Left ventricle myocardium inferior (tissue), 1 donor: Measurements from ENCODE around the gene TSPAN13. TPM values are rescaled to one million over a fixed set of nuclear protein-coding genes. Genes with fewer than 3 reads are reported as not detected.

Experiments
- DNase-seq: peaks from one replicate; pipeline ENCODE4 v3.0.0-alpha.2; 2020
- H3K27ac ChIP-seq: fragments of 200-600 bp; replicated peaks from 2 replicates; pipeline ENCODE4 v1.8.0; 2021
- H3K27me3 ChIP-seq: fragments of 200-600 bp; 2 replicates; pipeline ENCODE4 v1.8.0; 2021; ENCODE audit warnings: low read depth
- H3K36me3 ChIP-seq: fragments of 200-600 bp; 2 replicates; pipeline ENCODE4 v1.8.0; 2021
- H3K4me1 ChIP-seq: fragments of 200-600 bp; 2 replicates; pipeline ENCODE4 v1.8.0; 2021
- H3K4me3 ChIP-seq: fragments of 200-600 bp; 2 replicates; pipeline ENCODE4 v1.8.0; 2021; ENCODE audit warnings: mild to moderate bottlenecking, moderate library complexity
- H3K9me3 ChIP-seq: fragments of 200-600 bp; replicated peaks from 2 replicates; pipeline ENCODE4 v1.8.0; 2021
- intact Hi-C: fragments of 100-400 bp; cut with micrococcal nuclease; formaldehyde crosslinking; loops from one replicate; pipeline ENCODE4 v1.11.0; 2022
- total RNA-seq: library from RNA; stranded (reverse); fragmentation: NEBNext Ultra II Directional; extraction: Animal tissue kit (Norgen Biotek cat#: 25700); gene quantifications from one replicate; pipeline ENCODE4 v1.2.1, GENCODE V29; 2021
- TF ChIP-seq, protein P1 (sequence below): fragments of 200-600 bp; IDR thresholded peaks from 2 replicates; pipeline ENCODE4 v1.8.0; 2021; ENCODE audit warnings: antibody characterized with exemption, mild to moderate bottlenecking, borderline replicate concordance
- donor health status: DM: no; HTN: yes; CAD: no; lungs with severe emphysema.

Gene TSPAN13
- total RNA-seq, 1 donor from 2014 or later: 13.7 TPM

DNA sequence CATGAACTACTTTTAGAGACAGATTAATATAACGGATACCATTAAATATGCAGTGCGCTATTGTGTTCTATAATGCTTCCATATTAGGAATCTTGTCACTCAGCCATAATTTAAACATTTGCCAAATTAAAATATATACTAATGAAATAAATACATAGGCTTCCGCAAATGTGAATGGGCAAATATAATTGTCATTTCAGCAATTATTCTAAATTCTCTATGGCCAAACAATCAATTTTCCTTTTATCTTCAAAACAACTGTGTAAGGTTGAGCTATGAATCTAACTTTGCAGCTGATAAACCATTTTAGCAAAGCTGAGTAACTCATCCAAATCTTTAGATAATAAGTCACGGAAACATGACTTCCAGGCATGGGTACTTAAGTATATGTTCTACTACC lies 20.7 kb upstream of the TSPAN13 start:
- H3K4me3 ChIP-seq: no peak overlapping the region

DNA sequence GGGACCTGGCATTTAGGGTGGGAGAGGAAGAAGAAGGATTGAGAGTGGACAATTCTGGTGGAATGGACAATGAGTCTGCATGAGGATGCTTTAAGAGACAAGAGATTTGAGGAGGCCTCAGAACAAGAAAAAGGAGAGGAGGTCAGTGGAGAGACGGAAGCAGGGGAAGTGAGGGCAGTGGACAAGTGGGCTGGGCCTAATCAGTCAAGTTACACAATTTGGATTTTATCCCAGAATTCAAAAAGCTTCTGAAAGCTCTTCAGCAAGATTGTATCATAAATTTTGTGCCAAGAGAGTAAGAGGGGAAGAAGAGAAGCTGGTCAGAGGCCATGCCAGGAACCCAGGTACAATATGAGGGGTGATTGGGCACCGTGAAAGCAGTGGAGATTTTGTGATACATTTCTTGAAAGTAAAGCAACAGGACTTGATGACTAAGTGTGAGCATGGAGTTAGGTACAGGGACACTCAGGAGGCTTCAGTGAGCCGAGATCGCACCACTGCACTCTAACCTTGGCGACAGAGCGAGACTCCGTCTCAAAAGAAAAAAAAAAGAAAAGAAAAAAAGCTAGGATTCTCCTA lies 19.3 kb upstream of the TSPAN13 start:
- Histone ChIP-seq H3K9me3 (no peaks in the 10 kb centered on the region), H3K4me3 (no peak overlapping the region), H3K27ac (no peak overlapping the region), H3K4me1 (peaks cover 5% of the 10 kb centered on the region), H3K36me3 (no peaks in the 10 kb centered on the region), H3K27me3 (no peaks in the 10 kb centered on the region)
- intact Hi-C loops: no loop called here
- TF ChIP-seq, protein P1, sequence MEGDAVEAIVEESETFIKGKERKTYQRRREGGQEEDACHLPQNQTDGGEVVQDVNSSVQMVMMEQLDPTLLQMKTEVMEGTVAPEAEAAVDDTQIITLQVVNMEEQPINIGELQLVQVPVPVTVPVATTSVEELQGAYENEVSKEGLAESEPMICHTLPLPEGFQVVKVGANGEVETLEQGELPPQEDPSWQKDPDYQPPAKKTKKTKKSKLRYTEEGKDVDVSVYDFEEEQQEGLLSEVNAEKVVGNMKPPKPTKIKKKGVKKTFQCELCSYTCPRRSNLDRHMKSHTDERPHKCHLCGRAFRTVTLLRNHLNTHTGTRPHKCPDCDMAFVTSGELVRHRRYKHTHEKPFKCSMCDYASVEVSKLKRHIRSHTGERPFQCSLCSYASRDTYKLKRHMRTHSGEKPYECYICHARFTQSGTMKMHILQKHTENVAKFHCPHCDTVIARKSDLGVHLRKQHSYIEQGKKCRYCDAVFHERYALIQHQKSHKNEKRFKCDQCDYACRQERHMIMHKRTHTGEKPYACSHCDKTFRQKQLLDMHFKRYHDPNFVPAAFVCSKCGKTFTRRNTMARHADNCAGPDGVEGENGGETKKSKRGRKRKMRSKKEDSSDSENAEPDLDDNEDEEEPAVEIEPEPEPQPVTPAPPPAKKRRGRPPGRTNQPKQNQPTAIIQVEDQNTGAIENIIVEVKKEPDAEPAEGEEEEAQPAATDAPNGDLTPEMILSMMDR: no peak
- no peak for DNase-seq

More for the DNA sequence above, 20.7 kb upstream of the TSPAN13 start:
- no peaks in the 10 kb centered on the region for H3K27me3 ChIP-seq
- peaks cover 5% of the 10 kb centered on the region for H3K4me1 ChIP-seq
- no peak for DNase-seq
- H3K36me3 ChIP-seq: no peaks in the 10 kb centered on the region
- TF ChIP-seq, protein P1: no peak
- no peaks in the 10 kb centered on the region for H3K9me3 ChIP-seq
- intact Hi-C loops: no loop called here
- no peak overlapping the region for H3K27ac ChIP-seq

DNA sequence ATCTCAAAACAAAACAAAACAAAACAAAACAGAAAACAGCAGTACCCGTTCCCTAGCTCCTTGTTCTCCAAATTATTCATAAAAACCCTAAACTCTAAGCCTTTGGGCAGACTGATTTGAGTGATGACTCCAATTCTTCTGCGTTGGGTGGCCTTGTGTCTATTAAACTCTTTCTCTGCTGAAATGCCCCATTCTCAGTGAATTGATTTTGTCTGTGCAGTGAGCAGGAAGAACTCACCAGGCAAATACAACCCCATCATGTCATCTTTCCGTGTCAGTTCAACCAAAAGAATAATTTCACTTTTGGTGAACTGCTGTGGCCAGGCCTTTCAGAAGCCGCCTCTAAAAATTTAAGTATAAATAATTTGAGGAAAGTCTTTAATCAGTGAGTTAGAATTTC lies 18.5 kb upstream of the TSPAN13 start:
- H3K9me3 ChIP-seq: no peaks in the 10 kb centered on the region
- TF ChIP-seq, protein P1: no peak
- H3K4me3 ChIP-seq: no peak overlapping the region
- H3K36me3 ChIP-seq: no peaks in the 10 kb centered on the region
- intact Hi-C loops: no loop called here
- peaks cover 13% of the 10 kb centered on the region for H3K4me1 ChIP-seq
- DNase-seq: no peak
- no peaks in the 10 kb centered on the region for H3K27me3 ChIP-seq
- H3K27ac ChIP-seq: no peak overlapping the region

DNA sequence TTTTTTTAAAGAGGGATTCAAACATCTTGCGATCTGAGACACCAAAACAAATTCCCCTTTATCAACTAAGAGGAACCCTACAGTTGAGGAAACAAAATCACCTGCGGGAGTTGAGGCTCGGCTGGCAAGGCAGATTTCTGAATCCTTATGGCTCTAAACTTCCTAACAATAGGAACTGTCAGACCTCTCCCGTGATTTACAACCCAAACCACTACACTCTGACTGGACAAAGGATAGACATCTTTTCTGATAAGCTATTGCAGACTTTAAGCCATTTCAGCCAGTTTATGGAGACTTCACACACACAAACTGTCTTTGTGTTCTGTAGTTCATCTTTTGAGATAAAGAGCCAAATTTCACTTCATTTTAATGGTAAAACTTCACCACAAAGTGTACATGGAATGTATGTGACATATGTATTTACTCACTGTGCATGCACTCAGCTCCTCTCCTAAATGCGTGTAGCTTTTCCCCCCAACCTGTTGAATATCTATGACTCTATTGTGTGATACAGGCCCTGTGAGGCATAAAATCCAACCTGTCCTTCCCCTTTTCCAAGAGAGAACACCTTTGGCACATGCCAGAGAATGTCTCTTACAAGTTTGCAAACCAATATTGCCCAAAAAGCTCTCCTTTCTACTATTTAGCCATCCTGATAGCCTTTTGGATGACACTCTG lies 15.4 kb upstream of the TSPAN13 start:
- H3K4me1 ChIP-seq: peaks cover 41% of the 10 kb centered on the region
- intact Hi-C loops: no loop called here
- no peak for DNase-seq
- H3K36me3 ChIP-seq: no peaks in the 10 kb centered on the region
- no peaks in the 10 kb centered on the region for H3K9me3 ChIP-seq
- H3K4me3 ChIP-seq: no peak overlapping the region
- TF ChIP-seq, protein P1: no peak
- no peaks in the 10 kb centered on the region for H3K27me3 ChIP-seq
- H3K27ac ChIP-seq: no peak overlapping the region

DNA sequence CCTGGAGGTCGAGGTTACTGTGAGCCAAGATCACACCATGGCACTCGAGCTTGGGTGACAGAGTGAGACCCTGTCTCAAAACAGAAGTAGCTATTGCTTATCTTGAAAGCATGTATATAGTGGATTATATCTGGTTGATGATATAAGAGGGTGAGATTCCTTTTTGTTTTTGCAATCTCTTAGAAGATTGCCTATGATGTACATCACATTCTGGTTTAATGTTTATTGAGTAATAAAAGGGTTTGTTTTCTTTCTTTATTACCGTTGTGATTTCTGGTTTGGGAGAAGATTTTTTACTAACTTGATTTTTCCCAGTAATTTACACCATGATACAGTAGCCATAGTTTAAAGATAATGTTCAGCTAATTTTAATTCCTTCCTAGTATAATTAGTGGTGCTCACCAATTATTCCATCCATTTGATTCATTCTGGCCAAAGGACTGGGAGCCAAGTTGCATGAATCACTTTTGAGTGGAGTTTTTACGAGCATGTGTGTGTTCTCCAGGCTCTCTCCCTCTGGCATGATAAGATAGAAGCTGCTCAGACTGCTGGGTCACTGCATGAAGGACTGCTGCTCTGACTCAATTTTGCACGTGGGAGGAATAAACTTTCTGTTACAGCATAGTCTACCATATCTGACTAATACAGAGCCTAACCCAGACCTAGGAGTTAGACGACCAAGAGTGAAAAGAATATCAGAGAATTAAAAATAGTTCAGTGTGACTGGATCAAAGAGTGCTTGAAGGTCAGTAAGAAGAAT lies 13.5 kb upstream of the TSPAN13 start:
- peak overlapping the region; percentile 79 for H3K27ac ChIP-seq
- DNase-seq: peak; percentile 23

More for the DNA sequence above, 13.5 kb upstream of the TSPAN13 start:
- TF ChIP-seq, protein P1: no peak
- Histone ChIP-seq H3K36me3 (no peaks in the 10 kb centered on the region), H3K4me3 (no peak overlapping the region), H3K9me3 (no peaks in the 10 kb centered on the region), H3K4me1 (peaks cover 59% of the 10 kb centered on the region), H3K27me3 (no peaks in the 10 kb centered on the region)
- intact Hi-C loops: no loop called here
